Astrocyte of the spinal cord (primary cell): ENCODE data around the gene PLCD3.

Experiments
- DNase-seq: peaks from one replicate; pipeline ENCODE4 v3.0.0; 2011; ENCODE audit warnings: low read depth, low spot score
- H3K4me3 ChIP-seq: 2 replicates; pipeline ENCODE4 v1.5.1; 2011; ENCODE audit warnings: low read depth, mild to moderate bottlenecking, low read length, moderate library complexity
- in situ Hi-C: cut with HindIII; loops from 2 replicates; pipeline ENCODE4 v1.10.0; 2017; ENCODE audit warnings: low sequenced_read_pairs
- TF ChIP-seq, protein P1 (sequence below): IDR thresholded peaks from 2 replicates; pipeline ENCODE4 v1.5.1; 2012; ENCODE audit warnings: low read depth, mild to moderate bottlenecking, low read length, inconsistent platforms

PLCD3 gene

GRCh38 chr17:45063198-45063597 lies 69.1 kb downstream of the PLCD3 start:
- in situ Hi-C loops, result no loop called here
- no peak for DNase-seq

DNA sequence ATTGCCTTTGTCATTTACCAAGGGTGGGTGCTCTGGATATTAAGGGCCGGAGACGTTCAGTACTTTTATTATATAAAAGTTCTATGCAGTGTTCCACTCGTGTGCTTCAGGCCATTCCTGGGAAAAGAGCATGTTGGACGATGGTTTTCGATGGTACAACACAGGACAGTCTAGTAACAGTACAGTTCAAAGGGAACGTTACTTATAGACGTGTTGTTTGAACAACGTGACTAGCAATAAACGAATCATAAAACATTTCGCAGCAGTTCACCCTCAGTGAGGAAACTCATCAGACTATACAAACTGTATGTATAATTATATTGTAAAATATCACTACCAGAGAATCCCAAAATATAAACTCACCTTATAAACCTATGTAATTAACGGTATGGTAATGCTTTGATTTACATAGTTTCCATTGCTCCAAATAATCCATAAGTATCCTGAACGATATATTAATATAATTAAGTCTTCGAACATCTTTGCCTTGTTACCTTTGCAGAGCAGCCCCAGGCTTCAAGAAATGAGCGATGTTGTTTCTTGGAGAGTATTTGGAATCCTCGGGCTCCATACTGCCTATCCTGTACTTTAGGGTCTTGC lies 70.6 kb downstream of the PLCD3 start:
- DNase-seq, result no peak
- H3K4me3 ChIP-seq, result peak overlapping the region; percentile 87
- in situ Hi-C loops, result no loop called here
- TF ChIP-seq, protein P1, sequence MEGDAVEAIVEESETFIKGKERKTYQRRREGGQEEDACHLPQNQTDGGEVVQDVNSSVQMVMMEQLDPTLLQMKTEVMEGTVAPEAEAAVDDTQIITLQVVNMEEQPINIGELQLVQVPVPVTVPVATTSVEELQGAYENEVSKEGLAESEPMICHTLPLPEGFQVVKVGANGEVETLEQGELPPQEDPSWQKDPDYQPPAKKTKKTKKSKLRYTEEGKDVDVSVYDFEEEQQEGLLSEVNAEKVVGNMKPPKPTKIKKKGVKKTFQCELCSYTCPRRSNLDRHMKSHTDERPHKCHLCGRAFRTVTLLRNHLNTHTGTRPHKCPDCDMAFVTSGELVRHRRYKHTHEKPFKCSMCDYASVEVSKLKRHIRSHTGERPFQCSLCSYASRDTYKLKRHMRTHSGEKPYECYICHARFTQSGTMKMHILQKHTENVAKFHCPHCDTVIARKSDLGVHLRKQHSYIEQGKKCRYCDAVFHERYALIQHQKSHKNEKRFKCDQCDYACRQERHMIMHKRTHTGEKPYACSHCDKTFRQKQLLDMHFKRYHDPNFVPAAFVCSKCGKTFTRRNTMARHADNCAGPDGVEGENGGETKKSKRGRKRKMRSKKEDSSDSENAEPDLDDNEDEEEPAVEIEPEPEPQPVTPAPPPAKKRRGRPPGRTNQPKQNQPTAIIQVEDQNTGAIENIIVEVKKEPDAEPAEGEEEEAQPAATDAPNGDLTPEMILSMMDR, result no peak

More at GRCh38 chr17:45063198-45063597, 69.1 kb downstream of the PLCD3 start:
- H3K4me3 ChIP-seq, result no peak overlapping the region
- TF ChIP-seq, protein P1, result no peak

DNA sequence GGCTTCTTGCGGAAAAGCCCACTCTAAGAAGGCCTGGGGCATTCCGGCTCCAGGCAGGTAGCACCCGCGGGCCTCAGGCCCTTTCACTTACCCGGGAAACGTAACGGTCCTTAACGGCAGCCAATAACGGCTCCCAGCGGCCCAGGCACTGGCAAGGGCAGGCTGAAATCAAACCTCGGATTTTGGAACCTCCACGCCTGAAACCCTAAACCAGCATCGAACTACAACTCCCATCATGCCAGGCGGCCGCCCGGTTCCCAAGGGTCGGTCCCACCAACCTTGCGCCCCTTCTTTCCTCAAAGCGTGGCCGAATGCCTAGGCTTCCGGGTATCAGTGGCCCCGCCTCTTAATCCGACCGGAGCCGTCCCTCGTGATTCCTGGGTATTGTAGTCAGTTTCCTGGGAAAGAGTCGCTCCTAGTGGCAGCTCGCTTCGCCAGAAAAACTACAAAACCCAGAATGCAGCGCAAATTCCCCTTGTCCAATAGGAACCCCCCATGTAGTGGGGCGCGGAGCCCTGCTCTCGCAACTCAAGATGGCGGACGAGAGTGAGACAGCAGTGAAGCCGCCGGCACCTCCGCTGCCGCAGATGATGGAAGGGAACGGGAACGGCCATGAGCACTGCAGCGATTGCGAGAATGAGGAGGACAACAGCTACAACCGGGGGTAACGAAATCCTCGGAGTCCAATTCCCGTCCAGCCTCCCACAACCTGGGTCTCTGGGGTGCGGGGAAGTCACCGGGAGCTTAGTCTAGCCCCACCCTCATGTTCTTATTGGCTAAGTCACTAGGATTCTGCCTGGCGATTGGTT lies 71.3 kb downstream of the PLCD3 start, which contains the start of gene NMT1:
Gene NMT1 (plus strand): TSS at position 521 of the 809 bp plus-strand sequence. CDS start 13 bp downstream, at position 534.
- in situ Hi-C loops, result no loop called here
- DNase-seq, result peak; percentile 100
- peak within 1 kb of the TSS; percentile 87 for H3K4me3 ChIP-seq
- TF ChIP-seq, protein P1, result no peak

DNA sequence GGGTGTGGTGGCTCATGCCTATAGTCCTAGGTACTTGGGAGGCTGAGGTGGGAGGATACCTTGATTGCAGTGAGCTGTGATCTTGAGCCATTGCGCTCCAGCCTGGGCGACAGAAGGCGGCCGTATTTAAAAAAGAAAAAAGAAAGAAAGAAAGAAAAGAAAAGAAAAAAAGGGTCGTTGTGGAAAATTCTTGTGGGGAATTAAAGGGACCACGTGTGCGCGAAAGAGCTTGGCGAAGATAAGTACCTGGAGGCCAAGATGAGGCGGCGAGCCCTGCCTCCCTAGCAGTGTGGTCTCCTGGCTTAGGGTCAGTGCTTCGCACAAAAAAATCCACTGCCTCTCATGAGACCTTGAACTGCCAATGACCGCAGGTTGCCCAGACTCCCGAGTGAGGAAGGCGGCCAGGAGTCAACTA lies 71.9 kb downstream of the PLCD3 start:
- TF ChIP-seq, protein P1, result no peak
- DNase-seq, result no peak
- H3K4me3 ChIP-seq, result peak overlapping the region; percentile 87
- in situ Hi-C loops, result no loop called here
